Measurements from ENCODE around the gene NOL12.
"Not testable (repeated sequence)": the region's sequence is repeated elsewhere in the genome, so short reads cannot be mapped to it uniquely, and the experiment has no call there.

Gene NOL12

GRCh38 chr22:37690901-37691504, 4.9 kb downstream of the NOL12 start:
- H3K9me3 ChIP-seq (ENCODE audit: control insufficient read depth in 1 of 2, low read length in 2 of 2) = no peaks in the 10 kb centered on the region
- H3K4me1 ChIP-seq (ENCODE audit: control insufficient read depth in 1 of 2, insufficient read depth in 2 of 2, low read length in 2 of 2) = peaks cover 0 to 14% of the 10 kb centered on the region in 2 donors
- H3K36me3 ChIP-seq (ENCODE audit: control insufficient read depth in 1 of 2, insufficient read depth in 2 of 2, low read length in 2 of 2) = peaks cover 32 to 47% of the 10 kb centered on the region in 2 donors
- no peak overlapping the region for H3K27ac ChIP-seq (ENCODE audit: low read length)
- H3K4me3 ChIP-seq (ENCODE audit: low read depth in 1 of 2, low read length in 2 of 2) = no peak overlapping the region
- H3K27me3 ChIP-seq (ENCODE audit: low read depth, low read length) = no peaks in the 10 kb centered on the region

GRCh38 chr22:37692627-37693285, 6.6 kb downstream of the NOL12 start:
- H3K4me3 ChIP-seq (ENCODE audit: low read depth in 1 of 2, low read length in 2 of 2) = no peak overlapping the region
- H3K27me3 ChIP-seq (ENCODE audit: low read depth, low read length) = no peaks in the 10 kb centered on the region
- H3K36me3 ChIP-seq (ENCODE audit: control insufficient read depth in 1 of 2, insufficient read depth in 2 of 2, low read length in 2 of 2) = peaks cover 32 to 47% of the 10 kb centered on the region in 2 donors
- no peak overlapping the region for H3K27ac ChIP-seq (ENCODE audit: low read length)
- no peaks in the 10 kb centered on the region for H3K9me3 ChIP-seq (ENCODE audit: control insufficient read depth in 1 of 2, low read length in 2 of 2)
- H3K4me1 ChIP-seq (ENCODE audit: control insufficient read depth in 1 of 2, insufficient read depth in 2 of 2, low read length in 2 of 2) = peaks cover 0 to 14% of the 10 kb centered on the region in 2 donors

- Histone ChIP-seq H3K4me1 (ENCODE audit: control insufficient read depth in 1 of 2, insufficient read depth in 2 of 2, low read length in 2 of 2) (peaks cover 0 to 10% of the 10 kb centered on the region in 2 donors), H3K36me3 (ENCODE audit: control insufficient read depth in 1 of 2, insufficient read depth in 2 of 2, low read length in 2 of 2) (peaks cover 28 to 39% of the 10 kb centered on the region in 2 donors)
- H3K27me3 ChIP-seq (ENCODE audit: low read depth, low read length); H3K4me3 ChIP-seq (ENCODE audit: low read depth in 1 of 2, low read length in 2 of 2); H3K9me3 ChIP-seq (ENCODE audit: control insufficient read depth in 1 of 2, low read length in 2 of 2); H3K27ac ChIP-seq (ENCODE audit: low read length): not testable (repeated sequence)
Observed at GRCh38 chr22:37694131-37694530, 8.0 kb downstream of the NOL12 start.

- not testable (repeated sequence) for H3K27me3 ChIP-seq (ENCODE audit: low read depth, low read length); H3K27ac ChIP-seq (ENCODE audit: low read length); H3K9me3 ChIP-seq (ENCODE audit: control insufficient read depth in 1 of 2, low read length in 2 of 2)
- Histone ChIP-seq H3K4me1 (ENCODE audit: control insufficient read depth in 1 of 2, insufficient read depth in 2 of 2, low read length in 2 of 2) (peaks cover 0 to 10% of the 10 kb centered on the region in 2 donors), H3K36me3 (ENCODE audit: control insufficient read depth in 1 of 2, insufficient read depth in 2 of 2, low read length in 2 of 2) (peaks cover 21 to 25% of the 10 kb centered on the region in 2 donors), H3K4me3 (ENCODE audit: low read depth in 1 of 2, low read length in 2 of 2) (peak overlapping the region; percentile 11 to 40)
Observed at GRCh38 chr22:37696260-37696656, 10.1 kb downstream of the NOL12 start.

- H3K27ac ChIP-seq (ENCODE audit: low read length) = no peak within 1 kb of the TSS
- H3K4me3 ChIP-seq (ENCODE audit: low read depth in 1 of 2, low read length in 2 of 2) = peak within 1 kb of the TSS; percentile 11 to 40
- H3K4me1 ChIP-seq (ENCODE audit: control insufficient read depth in 1 of 2, insufficient read depth in 2 of 2, low read length in 2 of 2) = peaks cover 0 to 10% of the 10 kb centered on the region in 2 donors
- H3K36me3 ChIP-seq (ENCODE audit: control insufficient read depth in 1 of 2, insufficient read depth in 2 of 2, low read length in 2 of 2) = peaks cover 15 to 18% of the 10 kb centered on the region in 2 donors
- no peaks in the 10 kb centered on the region for H3K9me3 ChIP-seq (ENCODE audit: control insufficient read depth in 1 of 2, low read length in 2 of 2)
- H3K27me3 ChIP-seq (ENCODE audit: low read depth, low read length) = no peaks in the 10 kb centered on the region
Observed at GRCh38 chr22:37696657-37697537, 10.8 kb downstream of the NOL12 start, which contains the start of gene TRIOBP. Gene TRIOBP (plus strand): TSS chr22:37697048. CDS start chr22:37701366, 4,318 bp downstream.

GRCh38 chr22:37697538-37697835, 11.3 kb downstream of the NOL12 start:
- peaks cover 12 to 13% of the 10 kb centered on the region in 2 donors for H3K36me3 ChIP-seq (ENCODE audit: control insufficient read depth in 1 of 2, insufficient read depth in 2 of 2, low read length in 2 of 2)
- H3K4me1 ChIP-seq (ENCODE audit: control insufficient read depth in 1 of 2, insufficient read depth in 2 of 2, low read length in 2 of 2) = peaks cover 0 to 10% of the 10 kb centered on the region in 2 donors
- H3K4me3 ChIP-seq (ENCODE audit: low read depth in 1 of 2, low read length in 2 of 2) = no peak overlapping the region
- no peaks in the 10 kb centered on the region for H3K9me3 ChIP-seq (ENCODE audit: control insufficient read depth in 1 of 2, low read length in 2 of 2)
- no peak overlapping the region for H3K27ac ChIP-seq (ENCODE audit: low read length)
- H3K27me3 ChIP-seq (ENCODE audit: low read depth, low read length) = no peaks in the 10 kb centered on the region

- Histone ChIP-seq H3K9me3 (ENCODE audit: control insufficient read depth in 1 of 2, low read length in 2 of 2) (no peaks in the 10 kb centered on the region), H3K36me3 (ENCODE audit: control insufficient read depth in 1 of 2, insufficient read depth in 2 of 2, low read length in 2 of 2) (no peaks in the 10 kb centered on the region), H3K4me3 (ENCODE audit: low read depth in 1 of 2, low read length in 2 of 2) (no peak overlapping the region), H3K27ac (ENCODE audit: low read length) (no peak overlapping the region), H3K27me3 (ENCODE audit: low read depth, low read length) (no peaks in the 10 kb centered on the region), H3K4me1 (ENCODE audit: control insufficient read depth in 1 of 2, insufficient read depth in 2 of 2, low read length in 2 of 2) (peaks cover 0 to 10% of the 10 kb centered on the region in 2 donors)
Observed at GRCh38 chr22:37701141-37701786, 15.1 kb downstream of the NOL12 start.

- Histone ChIP-seq H3K27ac (ENCODE audit: low read length) (no peak overlapping the region), H3K9me3 (ENCODE audit: control insufficient read depth in 1 of 2, low read length in 2 of 2) (no peaks in the 10 kb centered on the region), H3K4me1 (ENCODE audit: control insufficient read depth in 1 of 2, insufficient read depth in 2 of 2, low read length in 2 of 2) (no peaks in the 10 kb centered on the region), H3K36me3 (ENCODE audit: control insufficient read depth in 1 of 2, insufficient read depth in 2 of 2, low read length in 2 of 2) (no peaks in the 10 kb centered on the region), H3K4me3 (ENCODE audit: low read depth in 1 of 2, low read length in 2 of 2) (no peak overlapping the region), H3K27me3 (ENCODE audit: low read depth, low read length) (no peaks in the 10 kb centered on the region)
Observed at GRCh38 chr22:37703906-37704305, 17.8 kb downstream of the NOL12 start.

- H3K36me3 ChIP-seq (ENCODE audit: control insufficient read depth in 1 of 2, insufficient read depth in 2 of 2, low read length in 2 of 2) = no peaks in the 10 kb centered on the region
- no peaks in the 10 kb centered on the region for H3K9me3 ChIP-seq (ENCODE audit: control insufficient read depth in 1 of 2, low read length in 2 of 2)
- H3K27me3 ChIP-seq (ENCODE audit: low read depth, low read length) = no peaks in the 10 kb centered on the region
- H3K4me1 ChIP-seq (ENCODE audit: control insufficient read depth in 1 of 2, insufficient read depth in 2 of 2, low read length in 2 of 2) = no peaks in the 10 kb centered on the region
- no peak overlapping the region for H3K27ac ChIP-seq (ENCODE audit: low read length)
- H3K4me3 ChIP-seq (ENCODE audit: low read depth in 1 of 2, low read length in 2 of 2) = no peak overlapping the region
Observed at GRCh38 chr22:37704645-37705044, 18.5 kb downstream of the NOL12 start.

- H3K9me3 ChIP-seq (ENCODE audit: control insufficient read depth in 1 of 2, low read length in 2 of 2) = no peaks in the 10 kb centered on the region
- no peaks in the 10 kb centered on the region for H3K4me1 ChIP-seq (ENCODE audit: control insufficient read depth in 1 of 2, insufficient read depth in 2 of 2, low read length in 2 of 2)
- H3K4me3 ChIP-seq (ENCODE audit: low read depth in 1 of 2, low read length in 2 of 2) = no peak overlapping the region
- no peaks in the 10 kb centered on the region for H3K27me3 ChIP-seq (ENCODE audit: low read depth, low read length)
- H3K27ac ChIP-seq (ENCODE audit: low read length) = no peak overlapping the region
- H3K36me3 ChIP-seq (ENCODE audit: control insufficient read depth in 1 of 2, insufficient read depth in 2 of 2, low read length in 2 of 2) = no peaks in the 10 kb centered on the region
Observed at GRCh38 chr22:37705205-37705604, 19.1 kb downstream of the NOL12 start.
